ENCODE data around the gene FOXE1. TPM values are rescaled to one million over a fixed set of nuclear protein-coding genes. Genes with fewer than 3 reads are reported as not detected.

Gene FOXE1
- total RNA-seq, 1 experiment from 2014 or later: 0.82 TPM

GRCh38 chr9:97806721-97807120 lies 46.3 kb upstream of the FOXE1 start:
- CTCF ChIA-PET: no interaction called here
- H3K9me3 ChIP-seq (ENCODE audit: control insufficient read depth, insufficient read depth, low read depth, low read length): no peaks in the 10 kb centered on the region
- POLR2A ChIA-PET: no interaction called here
- in situ Hi-C loops (cut with HindIII; ENCODE audit: low pct_unique_long_range_greater_than_20kb, low sequenced_read_pairs) (no loop called here), intact Hi-C loops (cut with micrococcal nuclease; ENCODE audit: unreplicated experiment) (no loop called here)
- no peak overlapping the region for H3K4me3 ChIP-seq (ENCODE audit: low read depth in 2 of 2, low read length in 2 of 2)
- H3K36me3 ChIP-seq (ENCODE audit: control insufficient read depth, insufficient read depth, low read length): no peaks in the 10 kb centered on the region
- peaks cover 3% of the 10 kb centered on the region; the same call in 1 of the 2 replicates for H3K4me1 ChIP-seq (ENCODE audit: control insufficient read depth, insufficient read depth, low read length)
- TF ChIP-seq POLR2AphosphoS5 (IDR thresholded peaks at IDR 0.05; ENCODE audit: low read depth, low read length) (no peak), CTCF (IDR thresholded peaks at IDR 0.05) (no peak), REST (IDR thresholded peaks at IDR 0.05; ENCODE audit: insufficient read depth in 1 of 2, low read depth in 2 of 2, low read length in 1 of 2) (no peak), TCF7L2 (IDR thresholded peaks at IDR 0.05; ENCODE audit: low read depth, low read length) (no peak), SIN3A (IDR thresholded peaks at IDR 0.05; ENCODE audit: borderline replicate concordance, insufficient read depth, low read depth, low read length) (no peak)
- no TSS peak for BruUV-seq (replicated peaks)
- ATAC-seq: no peak
- no peak overlapping the region for H3K27ac ChIP-seq (ENCODE audit: low read length)
- no peaks in the 10 kb centered on the region for H3K27me3 ChIP-seq (ENCODE audit: control insufficient read depth, insufficient read depth, low read length)
- no peak for DNase-seq (ENCODE audit: low read depth, low spot score)

- DNase-seq (ENCODE audit: low read depth, low spot score): no peak
- in situ Hi-C loops (cut with HindIII; ENCODE audit: low pct_unique_long_range_greater_than_20kb, low sequenced_read_pairs): no loop called here
- no peak for ATAC-seq
- BruUV-seq (replicated peaks): no TSS peak
- H3K27me3 ChIP-seq (ENCODE audit: control insufficient read depth, insufficient read depth, low read length): no peaks in the 10 kb centered on the region
- TF ChIP-seq TCF7L2 (IDR thresholded peaks at IDR 0.05; ENCODE audit: low read depth, low read length) (no peak), POLR2AphosphoS5 (IDR thresholded peaks at IDR 0.05; ENCODE audit: low read depth, low read length) (no peak), CTCF (IDR thresholded peaks at IDR 0.05) (no peak), SIN3A (IDR thresholded peaks at IDR 0.05; ENCODE audit: borderline replicate concordance, insufficient read depth, low read depth, low read length) (no peak), REST (IDR thresholded peaks at IDR 0.05; ENCODE audit: insufficient read depth in 1 of 2, low read depth in 2 of 2, low read length in 1 of 2) (no peak)
- no peaks in the 10 kb centered on the region for H3K36me3 ChIP-seq (ENCODE audit: control insufficient read depth, insufficient read depth, low read length)
- no peaks in the 10 kb centered on the region for H3K9me3 ChIP-seq (ENCODE audit: control insufficient read depth, insufficient read depth, low read depth, low read length)
- no peak overlapping the region for H3K27ac ChIP-seq (ENCODE audit: low read length)
- H3K4me1 ChIP-seq (ENCODE audit: control insufficient read depth, insufficient read depth, low read length): no peaks in the 10 kb centered on the region
- no peak overlapping the region for H3K4me3 ChIP-seq (ENCODE audit: low read depth in 2 of 2, low read length in 2 of 2)
- CTCF ChIA-PET: no interaction called here
- POLR2A ChIA-PET: no interaction called here
- intact Hi-C loops (cut with micrococcal nuclease; ENCODE audit: unreplicated experiment): no loop called here
These were observed 45.3 kb upstream of the FOXE1 start for GRCh38 chr9:97807681-97808080.
